Left forelimb (tissue), 1 donor: Measurements from ENCODE around the gene PPP1R3E.
A peak's percentile ranks its signal among the peaks of the same experiment; 100 is the strongest.
"Not testable (repeated sequence)": the region's sequence is repeated elsewhere in the genome, so short reads cannot be mapped to it uniquely, and the experiment has no call there.

Source experiments
- DNase-seq: peaks from one replicate; pipeline ENCODE4 v3.0.0-alpha.2; 2018; ENCODE audit warnings: low spot score

The PPP1R3E gene, protein sequence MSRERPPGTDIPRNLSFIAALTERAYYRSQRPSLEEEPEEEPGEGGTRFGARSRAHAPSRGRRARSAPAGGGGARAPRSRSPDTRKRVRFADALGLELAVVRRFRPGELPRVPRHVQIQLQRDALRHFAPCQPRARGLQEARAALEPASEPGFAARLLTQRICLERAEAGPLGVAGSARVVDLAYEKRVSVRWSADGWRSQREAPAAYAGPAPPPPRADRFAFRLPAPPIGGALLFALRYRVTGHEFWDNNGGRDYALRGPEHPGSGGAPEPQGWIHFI

DNA sequence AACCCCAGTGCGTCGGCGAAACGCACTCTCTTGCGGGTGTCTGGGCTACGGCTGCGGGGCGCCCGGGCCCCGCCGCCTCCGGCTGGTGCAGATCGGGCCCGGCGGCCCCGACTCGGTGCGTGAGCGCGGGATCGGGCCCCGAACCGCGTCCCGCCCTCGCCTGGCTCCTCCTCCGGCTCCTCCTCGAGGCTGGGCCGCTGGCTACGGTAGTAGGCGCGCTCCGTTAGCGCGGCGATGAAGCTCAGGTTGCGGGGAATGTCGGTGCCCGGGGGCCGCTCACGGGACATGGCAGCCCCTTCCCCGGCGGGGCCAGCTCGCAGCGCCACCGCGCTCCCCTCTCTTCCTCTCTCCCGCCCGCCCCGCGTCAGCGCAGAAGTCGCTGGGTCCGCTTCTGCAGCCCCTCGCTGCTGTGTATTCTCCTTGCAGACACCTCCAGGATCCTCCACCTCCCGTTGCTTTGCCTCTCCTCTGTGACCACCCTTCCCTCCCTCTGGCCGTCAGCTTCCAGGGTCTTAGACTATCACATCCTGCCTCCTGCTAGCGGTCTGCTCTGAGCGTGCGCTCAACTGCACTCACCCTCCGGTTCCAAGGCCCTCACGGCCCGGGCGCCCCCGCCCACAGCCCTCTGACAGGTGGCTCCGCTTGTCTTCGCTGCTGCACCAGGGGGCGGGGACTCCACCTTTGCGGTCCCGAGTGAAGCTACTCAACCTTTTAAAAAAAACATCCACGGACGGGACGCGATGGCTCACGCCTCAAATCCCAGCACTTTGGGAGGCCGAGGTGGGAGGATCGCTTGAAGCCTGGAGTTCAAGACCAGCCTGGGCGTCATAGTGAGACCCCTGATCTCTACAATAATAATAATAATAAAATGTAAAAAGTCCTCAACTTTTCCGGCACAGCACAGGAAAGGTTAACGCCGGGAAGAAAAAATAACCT is at the start of gene PPP1R3E:
PPP1R3E (minus strand) TSS at position 570 of the 936 bp plus-strand sequence; CDS start at position 287, 283 bp downstream.
- DNase-seq = peak; percentile 83

DNA sequence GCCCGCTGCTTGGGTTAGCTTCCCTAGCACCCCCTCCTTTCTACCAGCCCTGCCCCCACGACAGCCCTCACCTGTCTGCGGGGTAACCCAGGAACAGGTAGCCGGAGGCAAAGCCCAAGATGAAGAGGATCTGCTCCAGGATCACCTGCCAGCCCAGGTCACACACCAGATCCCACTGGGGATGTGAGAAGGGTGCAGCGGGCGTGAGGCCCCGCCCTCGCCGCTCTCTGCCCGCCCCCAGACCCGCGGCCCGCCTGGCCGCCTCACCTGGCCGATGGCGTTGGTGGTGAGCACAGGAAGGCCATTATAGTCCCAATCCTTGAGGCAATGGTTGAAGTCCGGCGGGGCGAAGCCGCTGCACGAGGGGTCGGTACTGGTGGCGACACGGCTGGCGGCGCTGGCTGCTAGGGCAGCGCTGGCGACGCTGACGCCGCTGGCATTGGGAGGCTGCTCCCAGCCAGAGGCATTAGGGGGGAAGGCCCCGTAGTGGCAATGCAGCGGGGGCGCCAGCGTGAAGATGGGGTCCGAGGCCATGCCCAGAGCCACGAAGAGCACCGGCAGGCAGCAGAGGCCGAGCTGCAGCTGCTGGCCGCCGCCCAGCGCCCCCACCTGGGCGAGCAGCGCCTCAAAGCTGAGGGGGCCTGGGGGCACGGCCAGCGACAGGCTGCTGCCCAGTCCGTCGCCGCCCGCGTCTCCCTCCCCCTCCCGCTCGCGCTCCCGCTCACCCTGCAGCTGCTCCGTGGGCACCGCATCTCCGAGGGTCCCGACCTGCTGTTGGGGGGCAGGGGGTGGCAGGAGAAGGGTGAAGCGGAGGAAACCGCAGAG is 49.2 kb upstream of the PPP1R3E start:
- DNase-seq = peak; percentile 55

DNA sequence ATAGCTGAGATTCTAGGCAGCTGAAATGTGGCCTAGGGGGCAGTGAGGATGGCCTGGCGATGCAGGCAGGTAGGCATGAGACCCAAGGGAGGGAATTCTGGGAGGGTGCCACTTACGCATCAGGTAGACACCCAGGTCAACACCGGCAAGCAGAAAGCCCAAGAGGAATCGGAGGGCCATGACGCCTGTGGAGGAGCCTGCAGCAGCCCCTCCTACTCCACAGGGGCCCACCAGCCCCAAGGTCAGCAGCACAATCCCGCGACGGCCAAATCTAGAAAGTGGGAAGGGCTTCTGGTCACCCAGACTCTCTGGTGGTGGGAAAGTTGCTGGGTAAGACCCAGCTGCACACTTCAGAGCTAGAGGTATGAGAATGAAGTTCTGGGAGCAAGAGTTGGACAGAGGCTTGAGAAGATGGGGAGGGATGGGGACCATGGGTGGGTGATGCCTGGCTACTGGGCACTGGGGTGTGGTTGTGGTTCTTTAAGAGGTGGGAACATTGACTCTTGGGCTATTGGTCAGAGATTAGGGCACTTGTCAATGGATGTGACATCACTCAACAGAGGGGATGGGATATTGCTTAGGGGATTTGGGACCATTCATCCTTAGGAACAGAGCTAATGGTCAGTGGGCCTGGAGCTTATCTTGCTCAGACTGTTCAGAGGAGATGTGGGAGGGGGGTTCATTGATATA is 46.6 kb upstream of the PPP1R3E start:
- DNase-seq = no peak

DNA sequence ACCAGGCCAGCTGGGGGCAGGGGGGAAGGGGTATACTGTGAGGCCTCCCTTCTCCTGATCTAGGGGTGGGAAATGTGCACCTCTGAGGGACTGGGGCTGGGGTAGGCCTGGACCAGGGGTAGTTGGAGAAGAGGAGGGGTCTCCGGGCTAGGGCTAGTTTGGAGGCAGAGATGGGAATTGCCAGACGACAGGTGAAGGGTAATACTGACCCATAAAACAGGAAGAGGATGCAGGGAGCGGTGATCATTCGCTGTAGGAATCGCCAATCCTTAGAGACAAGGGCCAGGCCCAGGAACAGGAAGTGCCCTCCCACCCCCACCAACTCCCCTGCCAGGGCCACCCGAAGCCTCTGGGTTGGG is 45.6 kb upstream of the PPP1R3E start:
- peak; percentile 41 for DNase-seq

DNA sequence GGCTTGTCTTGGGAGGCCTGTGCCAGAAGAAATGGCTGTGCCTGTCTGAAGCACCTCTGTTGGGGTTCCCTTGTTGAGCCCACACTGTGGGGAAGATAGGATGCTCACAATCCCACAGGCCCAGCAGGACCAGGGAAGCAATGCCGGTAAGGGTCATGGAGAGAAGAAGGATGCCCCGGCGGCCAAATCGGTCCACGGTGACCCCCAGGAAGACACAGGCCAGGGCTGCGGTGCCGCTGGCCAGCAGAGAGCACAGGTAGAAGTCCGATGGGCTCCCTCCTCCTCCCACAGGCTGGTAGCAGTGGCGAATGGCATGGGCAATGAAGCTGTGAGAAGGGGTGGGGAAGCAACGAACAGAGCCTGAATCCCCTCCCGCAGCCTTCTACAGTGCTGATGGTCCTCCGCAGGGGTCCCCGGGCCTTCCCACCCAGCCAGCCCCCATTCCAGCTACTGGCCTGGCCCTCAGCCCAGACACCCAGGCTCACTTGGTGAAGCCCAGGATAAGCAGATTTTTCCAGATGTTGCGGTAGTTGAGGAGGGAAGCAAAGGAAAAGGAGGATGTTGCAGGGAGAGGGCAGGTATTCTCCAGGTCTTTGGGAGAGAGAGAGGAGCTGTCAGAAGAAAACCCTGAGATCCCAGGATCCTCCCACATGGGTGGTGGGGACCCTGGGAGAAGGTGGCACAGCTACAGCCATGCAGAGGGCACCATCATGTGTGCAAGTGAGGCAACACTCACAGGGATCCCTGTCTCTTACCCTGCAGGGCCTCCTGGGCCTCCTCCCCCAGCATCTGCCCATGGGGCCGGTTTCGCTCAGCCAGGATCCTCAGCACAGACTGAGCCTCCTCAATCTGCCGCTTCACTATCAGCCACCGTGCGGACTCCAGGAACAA is 45.0 kb upstream of the PPP1R3E start:
- peak; percentile 63 for DNase-seq

DNA sequence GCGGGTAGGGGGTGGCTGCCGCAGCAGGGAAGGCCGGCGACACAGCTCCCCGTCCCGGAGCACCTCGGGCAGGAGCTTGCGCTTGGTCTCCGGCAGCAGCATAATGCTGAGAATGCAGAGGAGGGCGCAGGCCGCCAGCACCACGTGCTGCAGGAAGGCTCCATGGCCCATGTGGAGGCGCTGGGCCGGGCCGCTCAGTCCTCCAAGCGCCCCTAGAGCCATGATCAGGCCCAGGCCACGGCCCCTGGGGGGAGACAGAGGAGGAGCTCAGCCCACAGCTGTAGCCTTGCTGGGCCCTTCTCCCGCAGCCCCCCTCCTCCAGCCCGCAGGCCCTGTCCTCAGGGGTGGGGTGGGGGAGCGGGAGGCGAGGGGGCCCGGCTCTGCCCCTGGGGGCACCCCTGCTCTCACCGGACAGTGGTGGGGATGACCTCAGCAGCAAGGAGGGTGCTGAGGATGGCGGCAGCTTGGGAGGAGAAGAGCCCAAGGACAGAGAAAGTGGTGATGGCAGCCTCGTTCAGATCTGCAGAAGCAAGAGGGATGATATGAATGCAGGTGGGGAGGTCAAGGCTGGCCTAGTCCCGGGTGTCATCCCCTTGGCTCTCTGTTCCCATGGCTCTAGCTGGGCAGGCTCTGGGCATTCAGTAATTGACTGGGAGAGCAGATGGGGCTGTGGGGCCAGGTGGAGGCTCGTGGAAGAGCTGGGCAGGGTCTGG is 44.2 kb upstream of the PPP1R3E start:
- peak; percentile 52 for DNase-seq

DNA sequence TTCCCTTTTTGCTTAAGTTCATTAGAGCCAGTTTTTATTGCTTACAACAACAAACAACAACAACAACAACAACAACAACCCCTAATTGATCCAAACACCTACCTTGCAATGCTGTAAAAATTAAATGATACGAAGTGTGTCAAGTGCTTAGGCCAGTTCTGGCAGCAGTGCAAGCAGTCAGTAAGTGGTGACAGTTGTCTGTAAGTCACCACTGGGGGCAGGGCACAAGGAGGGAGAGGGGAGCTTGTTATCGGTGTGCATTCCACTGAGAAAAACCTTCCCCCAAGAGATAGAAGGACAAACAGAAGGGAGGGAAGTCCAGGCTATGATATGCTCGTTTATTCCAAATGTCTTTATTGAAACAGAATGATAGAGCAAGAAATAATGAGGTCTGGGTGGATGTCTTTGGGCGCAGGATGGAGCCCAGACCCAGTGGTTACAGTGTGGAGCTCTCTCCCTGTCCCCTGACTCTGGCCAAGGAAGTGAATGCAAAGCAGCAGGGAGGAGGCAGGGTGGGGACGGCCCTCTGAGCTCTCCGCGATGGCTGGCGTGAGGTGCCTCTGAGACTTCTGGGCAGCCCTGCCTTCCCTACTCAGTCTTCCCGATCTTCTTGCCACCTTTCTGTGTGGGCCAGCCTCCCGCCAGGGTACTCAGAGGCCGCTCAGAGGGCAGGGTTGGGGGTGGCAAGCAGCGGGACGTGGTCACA is 43.5 kb upstream of the PPP1R3E start:
- DNase-seq = no peak

DNA sequence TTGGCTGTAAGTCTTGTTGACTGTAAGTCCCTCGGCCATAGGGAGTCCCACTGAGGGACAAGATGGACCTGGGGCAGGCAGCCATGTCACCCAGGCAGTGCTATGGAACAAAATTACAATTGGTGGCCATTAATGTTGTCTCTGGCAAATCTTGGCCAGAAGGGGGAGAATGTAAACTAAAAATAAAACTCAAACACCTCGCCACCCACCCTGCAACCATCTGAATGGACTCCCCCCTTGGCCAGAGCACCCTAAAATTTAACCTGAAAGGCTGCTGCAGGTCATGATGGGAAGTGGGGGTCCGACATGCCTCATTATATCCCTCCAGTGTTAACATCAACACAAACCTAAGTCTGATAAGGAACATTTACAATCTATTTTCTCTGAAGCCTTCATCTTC is 41.8 kb upstream of the PPP1R3E start:
- peak; percentile 30 for DNase-seq

DNA sequence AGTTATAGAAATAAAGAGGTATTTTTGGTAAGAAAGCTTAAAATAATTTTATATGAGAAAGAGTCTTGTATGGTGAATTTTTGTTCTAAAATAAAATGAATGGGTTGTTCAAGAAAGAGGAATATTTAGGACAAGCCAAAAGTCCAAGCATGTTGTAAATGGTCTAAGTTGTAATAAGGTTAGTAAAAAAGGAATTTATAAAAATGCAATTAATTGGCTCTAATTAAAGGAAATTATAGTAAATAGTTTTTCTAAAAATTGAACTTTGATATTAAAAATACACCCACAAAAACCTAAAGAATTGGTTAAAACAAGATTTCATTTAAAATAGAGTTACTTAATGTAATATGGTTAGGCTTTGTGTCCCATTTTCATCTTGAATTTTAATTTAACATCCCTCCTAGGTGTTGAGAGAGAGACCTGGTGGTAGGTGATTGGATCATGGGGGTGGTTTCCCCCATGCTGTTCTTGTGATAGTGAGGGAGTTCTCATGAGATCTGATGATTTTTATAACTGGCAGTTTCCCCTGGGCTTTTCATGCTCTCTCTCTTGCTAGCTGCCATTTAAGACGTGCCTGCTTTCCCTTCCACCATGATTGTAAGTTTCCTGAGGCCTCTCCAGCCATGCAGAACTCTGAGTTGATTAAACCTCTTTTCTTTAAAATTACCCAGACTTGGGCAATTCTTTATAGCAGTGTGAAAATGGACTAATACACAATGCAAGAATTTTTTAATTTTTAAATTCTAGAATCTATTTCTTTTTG is 37.0 kb upstream of the PPP1R3E start:
- no peak for DNase-seq

DNA sequence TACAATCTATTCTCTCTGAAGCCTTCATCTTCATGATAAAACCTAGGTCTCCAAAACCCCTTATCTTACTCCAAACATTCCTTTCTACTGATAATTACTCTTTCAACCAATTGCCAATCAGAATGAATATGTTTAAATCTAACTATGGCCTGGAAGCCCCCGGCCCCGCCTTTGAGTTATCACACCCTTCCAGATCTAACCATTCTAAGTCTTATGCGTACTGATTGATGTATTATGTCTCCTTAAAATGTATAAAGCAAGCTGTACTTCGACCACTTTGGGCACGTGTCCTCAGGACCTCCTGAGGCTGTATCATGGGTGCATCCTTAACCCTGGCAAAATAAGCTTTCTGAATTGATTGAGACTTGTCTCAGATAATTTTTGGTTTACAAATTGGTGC is 33.0 kb upstream of the PPP1R3E start:
- no peak for DNase-seq

DNA sequence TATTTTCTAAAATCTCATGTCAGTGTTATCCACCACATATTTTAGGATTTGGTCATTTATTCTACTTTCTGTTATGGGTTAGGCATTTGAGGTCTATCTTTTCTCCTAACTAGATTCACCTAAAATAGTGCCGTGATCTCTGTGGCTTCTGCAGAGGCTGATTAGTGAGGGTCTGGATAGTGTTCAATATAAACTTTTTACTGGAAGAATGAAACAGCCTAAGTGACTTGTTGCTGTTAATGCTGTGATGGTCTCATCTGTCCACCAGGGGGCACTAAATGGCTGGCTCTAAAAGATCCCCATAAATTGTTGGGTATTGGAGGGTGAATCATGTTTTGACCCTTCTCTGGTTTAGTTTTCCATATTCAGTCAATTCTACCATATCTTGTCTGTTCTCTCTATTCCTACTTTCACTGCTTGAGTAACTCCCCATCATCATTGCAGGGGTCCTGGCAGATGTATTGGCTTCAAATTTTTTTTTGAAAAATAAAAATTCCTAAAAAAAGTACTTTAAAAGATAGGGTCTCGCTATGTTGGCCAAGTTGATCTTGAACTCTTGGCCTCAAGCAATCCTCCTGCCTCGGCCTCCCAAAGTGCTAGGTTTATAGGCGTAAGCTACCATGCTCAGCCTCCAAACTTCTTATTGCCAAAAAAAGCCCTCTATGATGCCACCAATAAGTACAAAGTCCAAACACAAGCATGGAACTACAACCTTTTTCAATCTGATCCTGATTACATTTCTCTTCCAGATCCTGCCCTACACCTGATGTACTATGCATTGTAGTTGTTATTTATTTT is 25.5 kb upstream of the PPP1R3E start:
- DNase-seq = no peak

DNA sequence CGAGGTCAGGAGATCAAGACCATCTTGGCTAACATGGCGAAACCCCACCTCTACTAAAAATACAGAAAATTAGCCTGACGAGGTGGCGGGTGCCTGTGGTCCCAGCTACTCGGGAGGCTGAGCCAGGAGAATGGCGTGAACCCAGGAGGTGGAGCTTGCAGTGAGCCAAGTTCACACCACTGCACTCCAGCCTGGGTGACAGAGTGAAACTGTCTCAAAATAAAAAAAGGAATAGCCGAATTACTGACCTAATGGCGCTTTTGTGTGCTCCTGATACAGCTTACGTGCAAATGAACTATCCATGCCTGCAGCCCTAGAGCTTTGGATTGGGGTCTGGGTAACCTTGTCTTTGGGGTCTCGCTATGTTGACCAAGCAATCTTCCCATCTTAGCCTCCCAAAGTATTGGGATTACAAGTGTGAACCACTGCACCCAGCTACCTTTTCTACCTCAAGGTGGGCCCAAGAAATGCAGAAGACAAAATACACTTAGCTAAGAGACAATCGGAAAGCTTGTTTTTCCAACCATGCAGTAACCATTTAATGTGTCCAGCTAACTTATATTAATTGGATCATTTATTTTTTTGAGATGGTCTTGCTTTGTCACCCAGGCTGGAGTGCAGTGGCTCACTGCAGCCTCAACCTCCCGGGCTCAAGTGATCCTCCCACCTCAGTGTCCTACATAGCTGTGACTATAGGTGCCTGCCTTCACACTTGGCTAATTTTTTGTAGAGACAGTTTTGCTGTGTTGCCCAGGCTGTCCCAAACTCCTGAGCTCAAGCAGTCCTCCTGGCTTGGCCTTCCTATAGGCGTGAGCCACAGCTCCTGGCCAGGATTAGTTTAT is 24.1 kb upstream of the PPP1R3E start:
- DNase-seq = no peak

DNA sequence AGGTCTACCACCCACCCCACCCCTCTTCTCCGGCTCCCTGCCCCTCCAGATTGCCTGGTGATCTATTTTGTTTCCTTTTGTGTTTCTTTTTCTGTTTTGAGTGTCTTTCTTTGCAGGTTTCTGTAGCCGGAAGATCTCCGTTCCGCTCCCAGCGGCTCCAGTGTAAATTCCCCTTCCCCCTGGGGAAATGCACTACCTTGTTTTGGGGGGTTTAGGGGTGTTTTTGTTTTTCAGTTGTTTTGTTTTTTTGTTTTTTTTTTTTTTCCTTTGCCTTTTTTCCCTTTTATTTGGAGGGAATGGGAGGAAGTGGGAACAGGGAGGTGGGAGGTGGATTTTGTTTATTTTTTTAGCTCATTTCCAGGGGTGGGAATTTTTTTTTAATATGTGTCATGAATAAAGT is 23.1 kb upstream of the PPP1R3E start:
- not testable (repeated sequence) for DNase-seq

DNA sequence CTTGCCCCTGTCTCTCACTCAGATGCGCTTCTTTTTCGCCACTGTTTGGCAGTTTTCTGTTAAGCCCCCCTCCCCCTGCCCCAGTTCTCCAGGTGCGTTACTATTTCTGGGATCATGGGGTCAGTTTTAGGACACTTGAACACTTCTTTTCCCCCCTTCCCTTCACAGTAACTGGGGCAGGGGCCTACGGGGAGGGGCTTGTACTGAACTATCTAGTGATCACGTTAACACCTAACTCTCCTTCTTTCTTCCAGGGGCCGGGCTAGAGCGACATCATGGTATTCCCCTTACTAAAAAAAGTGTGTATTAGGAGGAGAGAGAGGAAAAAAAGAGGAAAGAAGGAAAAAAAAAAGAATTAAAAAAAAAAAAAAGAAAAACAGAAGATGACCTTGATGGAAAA is 22.3 kb upstream of the PPP1R3E start:
- DNase-seq = no peak

DNA sequence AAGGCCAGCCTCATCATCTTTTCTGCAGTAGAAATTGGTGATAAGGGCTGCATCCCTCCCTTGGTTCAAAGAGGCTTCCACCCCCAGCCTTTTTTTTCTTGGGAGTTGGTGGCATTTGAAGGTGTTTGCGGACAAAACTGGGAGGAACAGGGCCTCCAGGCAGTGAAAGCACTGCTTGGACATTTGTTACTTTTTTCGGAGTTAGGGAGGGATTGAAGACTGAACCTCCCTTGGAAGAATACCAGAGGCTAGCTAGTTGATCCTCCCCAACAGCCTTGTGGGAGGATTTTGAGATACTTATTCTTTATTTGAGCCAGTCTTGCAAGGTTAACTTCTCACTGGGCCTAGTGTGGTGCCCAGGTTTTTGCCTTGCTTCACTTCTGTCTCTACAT is 21.8 kb upstream of the PPP1R3E start:
- no peak for DNase-seq

DNA sequence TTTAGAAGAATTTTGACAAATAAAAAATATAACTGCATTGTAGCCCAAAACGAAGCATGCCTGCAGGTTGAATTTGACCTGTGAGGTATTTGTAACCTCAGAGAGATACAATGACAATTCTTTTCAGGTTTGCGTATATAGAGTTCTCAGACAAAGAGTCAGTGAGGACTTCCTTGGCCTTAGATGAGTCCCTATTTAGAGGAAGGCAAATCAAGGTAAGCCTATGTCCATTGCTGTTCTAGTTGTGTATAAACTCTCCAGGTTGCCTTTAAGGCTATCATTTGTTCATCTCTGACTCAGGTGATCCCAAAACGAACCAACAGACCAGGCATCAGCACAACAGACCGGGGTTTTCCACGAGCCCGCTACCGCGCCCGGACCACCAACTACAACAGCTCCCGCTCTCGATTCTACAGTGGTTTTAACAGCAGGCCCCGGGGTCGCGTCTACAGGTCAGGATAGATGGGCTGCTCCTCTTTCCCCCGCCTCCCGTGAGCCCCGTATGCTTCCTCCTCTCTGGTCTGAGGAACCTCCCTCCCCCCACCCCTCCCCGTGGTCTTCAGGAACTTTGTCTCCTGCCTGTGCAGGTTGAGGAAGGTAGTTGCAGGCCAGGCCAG is 21.3 kb upstream of the PPP1R3E start:
- DNase-seq = no peak
